Measurements from ENCODE around the gene TEX10. TPM values are rescaled to one million over a fixed set of nuclear protein-coding genes. Genes with fewer than 3 reads are reported as not detected.

TEX10 gene
- polyA plus RNA-seq, 1 donor from 2014 or later: 30.5 TPM

- no peaks in the 10 kb centered on the region for H3K36me3 ChIP-seq (ENCODE audit: insufficient read depth, low read length)
- no peaks in the 10 kb centered on the region for H3K9me2 ChIP-seq (ENCODE audit: insufficient read depth, low read length)
- TF ChIP-seq POLR2AphosphoS5 (IDR thresholded peaks at IDR 0.05) (no peak), EP300 (conservative IDR thresholded peaks at IDR 0.05; ENCODE audit: poor library complexity, severe bottlenecking) (no peak), TAF1 (IDR thresholded peaks at IDR 0.05; ENCODE audit: low read depth) (no peak), SMC3 (conservative IDR thresholded peaks at IDR 0.05; ENCODE audit: poor library complexity) (no peak), MXI1 (conservative IDR thresholded peaks at IDR 0.05; ENCODE audit: poor library complexity, severe bottlenecking) (no peak)
- TF ChIP-seq, protein P1, sequence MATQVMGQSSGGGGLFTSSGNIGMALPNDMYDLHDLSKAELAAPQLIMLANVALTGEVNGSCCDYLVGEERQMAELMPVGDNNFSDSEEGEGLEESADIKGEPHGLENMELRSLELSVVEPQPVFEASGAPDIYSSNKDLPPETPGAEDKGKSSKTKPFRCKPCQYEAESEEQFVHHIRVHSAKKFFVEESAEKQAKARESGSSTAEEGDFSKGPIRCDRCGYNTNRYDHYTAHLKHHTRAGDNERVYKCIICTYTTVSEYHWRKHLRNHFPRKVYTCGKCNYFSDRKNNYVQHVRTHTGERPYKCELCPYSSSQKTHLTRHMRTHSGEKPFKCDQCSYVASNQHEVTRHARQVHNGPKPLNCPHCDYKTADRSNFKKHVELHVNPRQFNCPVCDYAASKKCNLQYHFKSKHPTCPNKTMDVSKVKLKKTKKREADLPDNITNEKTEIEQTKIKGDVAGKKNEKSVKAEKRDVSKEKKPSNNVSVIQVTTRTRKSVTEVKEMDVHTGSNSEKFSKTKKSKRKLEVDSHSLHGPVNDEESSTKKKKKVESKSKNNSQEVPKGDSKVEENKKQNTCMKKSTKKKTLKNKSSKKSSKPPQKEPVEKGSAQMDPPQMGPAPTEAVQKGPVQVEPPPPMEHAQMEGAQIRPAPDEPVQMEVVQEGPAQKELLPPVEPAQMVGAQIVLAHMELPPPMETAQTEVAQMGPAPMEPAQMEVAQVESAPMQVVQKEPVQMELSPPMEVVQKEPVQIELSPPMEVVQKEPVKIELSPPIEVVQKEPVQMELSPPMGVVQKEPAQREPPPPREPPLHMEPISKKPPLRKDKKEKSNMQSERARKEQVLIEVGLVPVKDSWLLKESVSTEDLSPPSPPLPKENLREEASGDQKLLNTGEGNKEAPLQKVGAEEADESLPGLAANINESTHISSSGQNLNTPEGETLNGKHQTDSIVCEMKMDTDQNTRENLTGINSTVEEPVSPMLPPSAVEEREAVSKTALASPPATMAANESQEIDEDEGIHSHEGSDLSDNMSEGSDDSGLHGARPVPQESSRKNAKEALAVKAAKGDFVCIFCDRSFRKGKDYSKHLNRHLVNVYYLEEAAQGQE (IDR thresholded peaks at IDR 0.05; ENCODE audit: borderline replicate concordance): no peak
- no peaks in the 10 kb centered on the region for H3K79me2 ChIP-seq (replicated peaks; ENCODE audit: insufficient read depth, low read length)
- no peaks in the 10 kb centered on the region for H3F3A ChIP-seq (ENCODE audit: insufficient read depth, low read length, poor library complexity, severe bottlenecking)
- H3K9ac ChIP-seq (ENCODE audit: low read length): no peak overlapping the region
- H3K9me3 ChIP-seq (ENCODE audit: low read length): no peaks in the 10 kb centered on the region
- no peak overlapping the region for H3K4me2 ChIP-seq (ENCODE audit: low read length)
- H3K27ac ChIP-seq (ENCODE audit: low read length): no peak overlapping the region
- no peak overlapping the region for H2AFZ ChIP-seq (ENCODE audit: low read depth, low read length)
- H3K4me3 ChIP-seq (ENCODE audit: low read length): no peak overlapping the region
- no peaks in the 10 kb centered on the region for H3K27me3 ChIP-seq (ENCODE audit: insufficient read depth, low read depth, low read length)
- no peaks in the 10 kb centered on the region for H4K20me1 ChIP-seq (ENCODE audit: insufficient read depth)
Observed at GRCh38 chr9:100277166-100277979, 75.4 kb downstream of the TEX10 start.

DNA sequence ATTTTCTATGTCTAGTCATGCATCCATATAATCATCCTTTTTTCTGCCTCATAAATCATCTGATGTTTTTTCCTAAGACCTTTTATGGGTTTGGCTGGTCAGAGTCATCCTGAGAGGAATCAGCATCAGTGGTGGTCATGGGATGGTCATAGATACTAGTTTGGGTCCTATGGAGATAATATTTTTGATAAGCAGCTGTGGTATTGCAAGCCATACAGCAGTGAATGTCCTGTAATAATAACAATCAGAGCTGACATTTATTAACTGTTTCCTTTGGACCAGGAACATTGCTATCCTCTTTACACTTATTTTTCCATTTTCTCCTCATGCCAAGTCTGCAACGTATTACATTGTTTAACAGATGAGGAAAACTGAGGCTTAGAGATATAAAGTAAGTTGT, 83.1 kb downstream of the TEX10 start:
- H2AFZ ChIP-seq (ENCODE audit: low read depth, low read length): no peak overlapping the region
- TF ChIP-seq POLR2AphosphoS5 (IDR thresholded peaks at IDR 0.05) (no peak), EZH2 (IDR thresholded peaks at IDR 0.05; ENCODE audit: borderline replicate concordance, insufficient read depth, low read length, poor library complexity, severe bottlenecking) (no peak)

DNA sequence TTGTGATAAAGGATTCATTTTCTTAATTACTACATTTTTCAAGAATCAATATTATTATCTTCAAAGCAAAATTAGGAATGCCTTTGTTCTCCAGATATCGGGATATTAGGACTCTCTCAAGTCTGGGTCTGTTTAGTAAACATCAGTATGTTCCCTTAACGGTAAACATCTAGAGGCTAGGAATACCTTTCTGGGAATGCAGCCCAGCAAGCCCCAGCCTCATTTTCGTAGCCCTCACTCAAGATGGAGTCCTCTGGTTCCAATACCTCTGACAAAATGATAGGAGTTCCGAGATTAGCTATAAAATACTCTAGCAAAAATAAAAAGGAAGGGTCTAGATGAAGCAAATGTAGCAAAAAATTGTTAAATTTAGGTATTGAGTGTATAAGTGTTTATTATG, 84.5 kb downstream of the TEX10 start:
- no peaks in the 10 kb centered on the region for H3F3A ChIP-seq (ENCODE audit: insufficient read depth, low read length, poor library complexity, severe bottlenecking)
- no peaks in the 10 kb centered on the region for H3K9me2 ChIP-seq (ENCODE audit: insufficient read depth, low read length)
- H3K79me2 ChIP-seq (replicated peaks; ENCODE audit: insufficient read depth, low read length): no peaks in the 10 kb centered on the region
- no peak overlapping the region for H2AFZ ChIP-seq (ENCODE audit: low read depth, low read length)
- no peaks in the 10 kb centered on the region for H3K36me3 ChIP-seq (ENCODE audit: insufficient read depth, low read length)
- H3K9me3 ChIP-seq (ENCODE audit: low read length): no peaks in the 10 kb centered on the region
- H3K27ac ChIP-seq (ENCODE audit: low read length): no peak overlapping the region
- H3K27me3 ChIP-seq (ENCODE audit: insufficient read depth, low read depth, low read length): no peaks in the 10 kb centered on the region
- H3K9ac ChIP-seq (ENCODE audit: low read length): no peak overlapping the region
- H4K20me1 ChIP-seq (ENCODE audit: insufficient read depth): no peaks in the 10 kb centered on the region
- H3K4me2 ChIP-seq (ENCODE audit: low read length): no peak overlapping the region
- H3K4me3 ChIP-seq (ENCODE audit: low read length): no peak overlapping the region
- no peak for TF ChIP-seq RAD21 (conservative IDR thresholded peaks at IDR 0.05)
- TF ChIP-seq EZH2 (IDR thresholded peaks at IDR 0.05; ENCODE audit: borderline replicate concordance, insufficient read depth, low read length, poor library complexity, severe bottlenecking): no peak
- TF ChIP-seq EP300 (conservative IDR thresholded peaks at IDR 0.05; ENCODE audit: poor library complexity, severe bottlenecking): no peak
- TF ChIP-seq CTCF (IDR thresholded peaks at IDR 0.05; ENCODE audit: poor library complexity, severe bottlenecking): no peak
- TF ChIP-seq, protein P1 (IDR thresholded peaks at IDR 0.05; ENCODE audit: borderline replicate concordance): no peak
- TF ChIP-seq POLR2AphosphoS5 (IDR thresholded peaks at IDR 0.05): no peak
- no peak for TF ChIP-seq SMC3 (conservative IDR thresholded peaks at IDR 0.05; ENCODE audit: poor library complexity)
- TF ChIP-seq TAF1 (IDR thresholded peaks at IDR 0.05; ENCODE audit: low read depth): no peak
- no peak for TF ChIP-seq MXI1 (conservative IDR thresholded peaks at IDR 0.05; ENCODE audit: poor library complexity, severe bottlenecking)

More for the DNA sequence above, 83.1 kb downstream of the TEX10 start:
- no peaks in the 10 kb centered on the region for H4K20me1 ChIP-seq (ENCODE audit: insufficient read depth)
- H3K27me3 ChIP-seq (ENCODE audit: insufficient read depth, low read depth, low read length): no peaks in the 10 kb centered on the region
- H3K79me2 ChIP-seq (replicated peaks; ENCODE audit: insufficient read depth, low read length): no peaks in the 10 kb centered on the region
- H3F3A ChIP-seq (ENCODE audit: insufficient read depth, low read length, poor library complexity, severe bottlenecking): no peaks in the 10 kb centered on the region
- H3K9ac ChIP-seq (ENCODE audit: low read length): no peak overlapping the region
- no peak overlapping the region for H3K27ac ChIP-seq (ENCODE audit: low read length)
- H3K9me3 ChIP-seq (ENCODE audit: low read length): no peaks in the 10 kb centered on the region
- H3K4me3 ChIP-seq (ENCODE audit: low read length): no peak overlapping the region
- no peaks in the 10 kb centered on the region for H3K36me3 ChIP-seq (ENCODE audit: insufficient read depth, low read length)
- H3K4me2 ChIP-seq (ENCODE audit: low read length): no peak overlapping the region
- no peaks in the 10 kb centered on the region for H3K9me2 ChIP-seq (ENCODE audit: insufficient read depth, low read length)
